Fibroblast of skin of back (primary cell): ENCODE data around the gene VWA8.
A peak's percentile ranks its signal among the peaks of the same experiment; 100 is the strongest.
"Not testable (repeated sequence)": the region's sequence is repeated elsewhere in the genome, so short reads cannot be mapped to it uniquely, and the experiment has no call there.

Source experiments
- DNase-seq: peaks from one replicate; pipeline ENCODE4 v3.0.0-alpha.2; 2013

Gene VWA8

DNA sequence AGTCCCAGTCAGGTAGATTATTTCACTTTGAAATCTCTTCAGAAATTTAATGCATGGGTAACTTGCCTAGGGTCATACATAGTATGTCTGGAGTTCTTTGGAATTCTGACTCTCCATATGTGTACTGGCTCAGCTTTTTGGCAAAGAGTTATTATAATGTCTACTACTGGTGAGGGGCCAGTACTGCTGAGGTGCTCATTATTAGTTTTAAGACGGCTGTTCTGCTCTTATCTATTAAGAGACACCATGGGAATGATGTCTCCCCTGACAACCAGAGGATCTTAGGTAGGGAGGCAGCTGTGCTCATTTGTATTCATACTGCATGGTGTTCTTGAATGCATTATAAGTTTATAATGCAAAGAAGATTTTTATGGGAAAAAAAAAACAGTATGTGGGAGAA lies 319.5 kb downstream of the VWA8 start:
- no peak for DNase-seq

DNA sequence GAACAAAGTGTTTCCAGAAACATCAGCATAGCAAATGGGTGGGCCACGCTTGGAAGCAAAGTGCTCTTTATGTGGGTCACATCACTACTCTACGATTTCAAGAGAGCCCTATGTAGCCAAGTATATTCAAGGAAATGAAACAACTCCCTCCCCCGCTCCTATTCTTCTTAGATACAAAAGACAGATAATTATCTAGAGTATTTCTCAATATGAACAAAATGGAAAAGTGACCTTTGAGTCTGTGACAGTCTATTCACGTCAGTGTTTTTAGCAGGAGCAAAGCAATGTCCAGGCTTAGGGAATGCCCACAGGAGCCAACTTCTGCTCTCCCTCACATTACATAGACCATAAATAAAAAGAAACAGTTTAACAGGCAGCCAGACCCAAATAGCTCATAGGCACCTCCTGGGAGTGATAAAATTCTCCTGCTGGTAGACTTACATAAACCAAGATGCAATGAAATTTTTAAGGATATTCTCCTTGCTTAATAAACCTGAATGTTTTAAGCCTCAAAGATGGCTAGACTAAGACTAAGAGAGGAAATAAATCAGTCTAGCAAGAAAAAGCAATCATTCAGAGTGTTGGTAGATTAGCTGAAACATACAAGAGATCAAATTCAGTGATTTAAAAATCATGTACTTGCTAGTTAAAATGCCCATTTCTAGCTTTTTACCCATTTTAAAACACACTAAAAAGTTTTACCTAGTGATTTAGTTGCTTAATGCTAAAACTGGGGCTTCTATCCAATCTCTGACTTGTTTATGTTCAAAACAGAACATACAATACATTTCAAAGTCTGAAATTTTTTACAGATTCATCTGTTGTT lies 320.7 kb downstream of the VWA8 start:
- DNase-seq, result no peak

DNA sequence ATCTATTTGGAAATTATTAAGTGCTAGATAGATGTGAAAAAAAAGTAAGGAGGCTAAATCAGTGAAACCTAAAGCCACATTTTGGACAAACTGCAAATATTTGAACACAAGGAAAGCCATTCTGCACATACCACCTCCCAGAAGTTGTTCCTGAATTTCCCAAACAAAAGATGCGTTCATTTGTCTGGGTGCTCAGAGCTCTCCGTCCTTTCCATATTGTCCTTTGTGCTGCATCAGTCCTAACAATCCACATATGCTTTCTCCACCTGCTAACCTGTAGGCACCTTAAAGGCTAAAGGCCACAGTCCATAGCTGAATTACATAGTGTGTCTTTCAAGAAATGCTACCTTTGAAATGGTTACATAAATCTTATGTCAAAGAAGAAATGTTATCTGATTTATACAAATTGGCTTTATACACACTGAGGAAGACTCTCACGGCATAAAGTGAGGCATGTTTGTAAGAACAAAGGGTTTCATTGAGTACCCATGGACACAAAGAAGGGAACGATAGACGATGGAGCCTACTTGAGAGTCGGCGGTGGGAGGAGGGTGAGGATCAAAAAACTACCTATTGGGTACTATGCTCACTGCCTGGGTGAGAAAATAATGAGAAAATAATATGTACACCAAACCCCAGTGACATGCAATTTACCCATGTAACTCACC lies 321.5 kb downstream of the VWA8 start:
- DNase-seq, result no peak

GRCh38 chr13:41637586-41637985 lies 323.3 kb downstream of the VWA8 start:
- DNase-seq, result no peak

DNA sequence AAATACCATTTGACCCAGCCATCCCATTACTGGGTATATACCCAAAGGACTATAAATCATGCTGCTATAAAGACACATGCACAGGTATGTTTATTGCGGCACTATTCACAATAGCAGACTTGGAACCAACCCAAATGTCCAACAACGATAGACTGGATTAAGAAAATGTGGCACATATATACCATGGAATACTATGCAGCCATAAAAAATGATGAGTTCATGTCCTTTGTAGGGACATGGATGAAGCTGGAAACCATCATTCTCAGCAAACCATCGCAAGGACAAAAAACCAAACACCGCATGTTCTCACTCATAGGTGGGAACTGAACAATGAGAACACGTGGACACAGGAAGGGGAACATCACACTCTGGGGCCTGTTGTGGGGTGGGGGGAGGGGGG lies 323.9 kb downstream of the VWA8 start:
- not testable (repeated sequence) for DNase-seq

DNA sequence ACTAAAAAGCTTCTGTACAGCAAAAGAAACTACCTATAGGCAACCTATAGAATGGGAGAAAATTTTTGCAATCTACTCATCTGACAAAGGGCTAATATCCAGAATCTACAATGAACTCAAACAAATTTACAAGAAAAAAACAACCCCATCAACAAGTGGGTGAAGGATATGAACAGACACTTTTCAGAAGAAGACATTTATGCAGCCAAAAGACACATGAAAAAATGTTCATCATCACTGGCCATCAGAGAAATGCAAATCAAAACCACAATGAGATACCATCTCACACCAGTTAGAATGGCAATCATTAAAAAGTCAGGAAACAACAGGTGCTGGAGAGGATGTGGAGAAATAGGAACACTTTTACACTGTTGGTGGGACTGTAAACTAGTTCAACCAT lies 324.3 kb downstream of the VWA8 start:
- DNase-seq, result not testable (repeated sequence)

- DNase-seq, result no peak
Observed at GRCh38 chr13:41634407-41634806, 326.5 kb downstream of the VWA8 start.

- DNase-seq, result no peak
Observed at GRCh38 chr13:41633776-41634175, 327.1 kb downstream of the VWA8 start.

DNA sequence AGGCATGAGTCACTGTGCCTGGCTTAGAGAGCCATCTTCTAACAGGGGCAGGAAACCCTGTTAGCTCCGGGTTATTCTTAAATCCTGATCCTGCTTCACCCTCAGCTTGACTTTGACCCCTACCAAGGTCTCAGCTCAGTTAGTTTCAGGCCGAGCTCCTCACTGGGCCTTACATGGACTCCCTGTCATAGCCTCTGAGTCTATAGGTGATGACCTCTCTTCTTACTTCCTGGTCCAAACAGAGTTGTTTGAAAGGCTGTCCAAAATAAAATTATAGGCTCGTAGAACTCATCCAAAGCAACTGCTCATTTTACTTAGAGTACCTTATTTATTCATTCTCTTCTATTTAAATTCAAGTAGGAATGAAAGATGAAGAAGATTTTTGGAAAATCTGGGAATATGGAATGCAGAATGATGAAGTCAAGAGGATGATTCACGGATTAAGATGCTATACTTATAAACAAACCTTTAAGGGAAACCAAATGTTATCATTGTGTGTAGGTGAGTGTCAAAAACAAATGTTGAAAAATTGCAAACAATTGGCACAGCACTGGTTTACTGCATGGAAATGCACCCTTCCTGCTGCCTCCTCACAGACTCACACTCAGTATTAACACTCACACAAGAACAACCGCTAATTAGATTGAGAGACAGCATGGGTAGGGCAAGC lies 329.5 kb downstream of the VWA8 start:
- DNase-seq, result no peak

GRCh38 chr13:41627425-41627824 lies 333.5 kb downstream of the VWA8 start:
- DNase-seq, result no peak

DNA sequence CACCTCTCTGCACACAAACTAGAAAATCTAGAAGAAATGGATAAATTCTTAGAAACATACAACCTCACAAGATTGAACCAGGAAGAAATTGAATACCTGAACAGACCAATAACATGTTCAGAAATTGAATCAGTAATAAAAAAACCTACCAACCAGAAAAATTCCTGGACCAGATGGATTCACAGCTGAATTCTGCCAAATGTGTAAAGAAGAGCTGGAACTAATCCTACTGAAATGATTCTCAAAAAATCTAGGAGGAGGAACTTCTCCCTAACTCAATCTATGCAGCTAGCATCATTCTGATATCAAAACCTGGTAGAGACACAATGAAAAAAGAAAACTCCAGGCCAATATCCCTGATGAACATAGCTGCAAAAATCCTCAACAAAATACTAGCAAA lies 336.9 kb downstream of the VWA8 start:
- DNase-seq, result no peak

DNA sequence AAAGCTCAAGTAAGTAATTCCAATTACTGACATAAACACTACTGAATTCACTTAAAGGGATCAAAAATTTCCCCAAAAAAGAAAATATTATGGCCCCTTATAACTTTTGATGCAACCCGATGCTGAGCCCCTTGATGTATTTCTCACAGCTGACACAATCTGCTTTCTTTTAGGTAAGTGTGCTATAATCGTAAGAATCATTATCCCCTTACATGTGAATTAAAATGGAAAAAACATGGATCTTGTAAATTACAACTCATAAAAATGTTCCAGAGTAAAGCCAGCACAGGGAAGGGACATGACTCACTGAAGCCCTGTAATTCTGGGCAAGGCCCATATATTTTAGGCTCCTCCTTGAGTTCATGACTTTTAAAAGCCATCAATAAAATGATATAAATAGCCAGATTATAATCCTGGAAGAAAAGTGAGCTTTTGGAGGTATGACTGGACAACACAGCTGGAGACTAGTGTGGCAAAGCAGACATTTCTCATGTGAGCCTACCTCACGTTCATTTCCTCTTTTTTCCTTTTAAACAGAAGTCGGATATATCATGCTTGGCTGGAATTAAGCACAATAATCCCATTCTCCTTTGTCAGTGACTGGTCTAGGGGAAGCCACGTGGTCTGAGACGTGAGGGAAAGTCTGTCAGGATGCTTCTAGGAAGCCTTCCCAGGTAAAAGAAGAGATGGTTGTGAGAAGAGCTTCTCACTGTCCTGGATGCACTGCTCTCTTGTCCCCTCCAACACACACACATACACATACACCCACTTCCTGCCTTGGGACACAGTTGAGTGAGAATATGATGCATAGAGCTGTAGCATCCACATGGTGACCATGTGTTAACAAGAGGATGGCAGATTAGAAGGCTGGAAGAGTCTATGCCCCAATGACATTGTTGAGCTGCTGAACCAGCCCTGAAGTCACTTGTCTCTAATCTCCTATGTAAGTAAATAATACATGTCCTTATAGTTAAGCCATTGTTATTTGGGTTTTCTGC lies 338.2 kb downstream of the VWA8 start:
- DNase-seq, result peak; percentile 44

GRCh38 chr13:41621716-41622431 lies 339.0 kb downstream of the VWA8 start:
- DNase-seq, result peak; percentile 58

DNA sequence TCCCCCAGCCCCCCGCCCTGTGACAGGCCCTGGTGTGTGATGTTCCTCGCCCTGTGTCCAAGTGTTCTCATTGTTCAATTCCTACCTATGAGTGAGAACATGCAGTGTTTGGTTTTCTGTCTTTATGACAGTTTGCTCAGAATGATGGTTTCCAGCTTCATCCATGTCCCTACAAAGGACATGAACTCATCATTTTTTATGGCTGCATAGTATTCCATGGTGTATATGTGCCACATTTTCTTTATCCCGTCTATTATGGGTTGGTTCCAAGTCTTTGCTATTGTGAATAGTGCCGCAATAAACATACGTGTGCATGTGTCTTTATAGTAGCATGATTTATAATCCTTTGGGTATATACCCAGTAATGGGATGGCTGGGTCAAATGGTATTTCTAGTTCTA lies 343.3 kb downstream of the VWA8 start:
- DNase-seq, result not testable (repeated sequence)

DNA sequence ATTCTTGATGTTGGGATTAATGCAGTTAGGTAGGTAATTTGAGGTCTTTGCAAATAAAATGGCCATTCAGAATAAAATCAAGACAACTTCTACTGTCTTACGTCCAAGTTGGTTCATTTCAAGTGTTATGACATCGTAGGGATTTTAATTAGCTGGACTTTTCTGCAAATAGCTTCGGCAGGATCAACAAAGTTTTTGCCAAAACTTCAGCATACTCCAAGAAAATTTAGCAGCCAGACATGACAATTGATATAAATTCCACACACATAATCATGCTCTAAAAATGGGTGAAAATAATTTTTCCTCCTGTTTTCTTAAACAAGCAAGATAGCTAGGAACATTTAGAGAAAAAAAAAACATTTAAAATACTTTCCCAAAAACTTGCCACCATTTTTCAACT lies 344.8 kb downstream of the VWA8 start:
- no peak for DNase-seq

DNA sequence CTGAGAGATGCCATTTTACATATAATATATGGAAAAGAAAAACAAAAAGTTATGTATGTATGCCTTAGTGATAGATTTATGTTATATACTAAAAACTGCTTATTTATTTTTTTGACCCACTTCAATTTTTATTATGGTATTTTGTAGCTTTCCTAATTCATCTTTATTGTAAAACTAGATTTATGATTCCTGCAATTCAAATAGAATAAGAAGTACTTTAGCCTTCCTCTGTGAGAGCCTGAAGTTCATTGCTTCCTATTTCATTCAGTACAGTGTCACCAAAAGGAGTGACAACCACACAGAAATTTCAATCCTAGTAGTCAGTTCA lies 345.4 kb downstream of the VWA8 start:
- no peak for DNase-seq

GRCh38 chr13:41614671-41615527 lies 346.0 kb downstream of the VWA8 start:
- peak; percentile 48 for DNase-seq

DNA sequence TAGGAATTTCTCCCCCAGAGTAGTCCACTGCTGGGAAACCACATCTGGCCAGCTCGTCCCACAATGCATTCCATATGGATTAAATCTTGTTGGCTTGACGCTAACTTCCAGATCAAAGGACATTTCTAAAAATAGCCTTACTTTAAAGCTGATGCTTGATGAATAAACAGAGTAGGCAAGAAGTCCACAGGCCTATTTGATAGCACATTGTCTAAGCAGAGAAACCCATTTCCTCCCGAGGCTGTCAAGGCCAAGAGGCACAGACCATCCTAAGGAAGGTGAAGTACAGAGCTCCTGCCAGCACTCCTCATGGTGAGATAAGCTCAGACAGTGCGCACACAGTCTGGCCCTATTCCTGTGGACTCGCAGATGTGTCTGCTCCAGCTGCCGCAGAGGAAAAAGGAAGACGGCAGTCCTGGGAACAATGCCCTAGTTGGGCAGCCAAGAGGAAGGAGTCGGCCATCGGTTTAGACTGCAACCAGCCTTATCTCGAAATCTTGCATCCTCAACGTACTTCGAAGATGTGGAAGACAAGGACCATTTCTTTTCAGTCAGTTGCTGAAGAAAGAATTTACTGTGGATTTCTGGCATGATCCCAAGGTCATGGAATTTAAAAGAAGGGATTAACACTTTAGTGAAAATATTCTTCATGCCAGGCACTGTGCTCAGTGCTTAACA lies 346.8 kb downstream of the VWA8 start:
- peak; percentile 89 for DNase-seq

DNA sequence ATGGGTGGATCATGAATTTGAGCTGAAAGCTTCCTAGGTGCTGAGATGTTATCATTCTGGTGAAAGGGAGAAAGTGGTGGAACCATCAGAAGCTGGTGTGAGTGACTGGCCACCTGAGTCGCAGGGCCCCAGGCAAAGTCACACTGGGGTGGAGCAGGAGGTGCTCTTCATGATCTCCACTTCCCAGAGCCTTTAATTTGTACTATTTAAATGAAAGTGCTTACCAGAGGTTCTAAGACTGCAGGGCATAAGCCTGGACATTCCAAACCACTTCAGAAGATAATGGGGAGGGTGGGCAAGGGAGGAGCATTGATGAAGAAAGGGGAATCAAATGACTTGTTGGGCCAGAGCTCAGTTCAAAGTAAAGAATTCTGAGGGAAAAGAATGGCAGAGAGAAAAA lies 347.4 kb downstream of the VWA8 start:
- DNase-seq, result no peak

DNA sequence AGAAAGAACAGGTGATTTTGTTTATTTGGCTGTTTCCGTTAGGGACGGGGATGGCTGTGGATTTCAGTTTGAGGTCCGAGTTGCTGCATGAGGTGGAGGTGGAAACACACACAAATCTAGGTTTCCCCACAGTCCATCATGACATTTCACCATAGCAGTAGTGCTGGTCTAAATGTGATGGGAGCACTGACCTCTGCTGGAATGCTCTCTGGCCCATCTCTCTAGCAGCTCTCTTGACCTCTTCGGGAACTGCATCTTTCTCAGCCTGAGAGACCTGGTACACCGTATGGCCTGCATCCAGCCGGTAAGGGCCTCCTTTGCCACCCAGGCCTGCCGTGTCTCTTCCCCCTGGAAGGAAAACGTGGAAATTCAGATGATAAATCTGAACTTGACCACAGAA lies 349.5 kb downstream of the VWA8 start:
- DNase-seq, result no peak
